ENCODE data around the gene PRUNE1.
A peak's percentile ranks its signal among the peaks of the same experiment; 100 is the strongest.

PRUNE1 gene

GRCh38 chr1:151039521-151039920 is 31.3 kb downstream of the PRUNE1 start:
- Histone ChIP-seq H3K4me3 (no peak overlapping the region), H3K27ac (no peak overlapping the region)
- no peak for DNase-seq (ENCODE audit: low spot score)
- TF ChIP-seq, protein P1, sequence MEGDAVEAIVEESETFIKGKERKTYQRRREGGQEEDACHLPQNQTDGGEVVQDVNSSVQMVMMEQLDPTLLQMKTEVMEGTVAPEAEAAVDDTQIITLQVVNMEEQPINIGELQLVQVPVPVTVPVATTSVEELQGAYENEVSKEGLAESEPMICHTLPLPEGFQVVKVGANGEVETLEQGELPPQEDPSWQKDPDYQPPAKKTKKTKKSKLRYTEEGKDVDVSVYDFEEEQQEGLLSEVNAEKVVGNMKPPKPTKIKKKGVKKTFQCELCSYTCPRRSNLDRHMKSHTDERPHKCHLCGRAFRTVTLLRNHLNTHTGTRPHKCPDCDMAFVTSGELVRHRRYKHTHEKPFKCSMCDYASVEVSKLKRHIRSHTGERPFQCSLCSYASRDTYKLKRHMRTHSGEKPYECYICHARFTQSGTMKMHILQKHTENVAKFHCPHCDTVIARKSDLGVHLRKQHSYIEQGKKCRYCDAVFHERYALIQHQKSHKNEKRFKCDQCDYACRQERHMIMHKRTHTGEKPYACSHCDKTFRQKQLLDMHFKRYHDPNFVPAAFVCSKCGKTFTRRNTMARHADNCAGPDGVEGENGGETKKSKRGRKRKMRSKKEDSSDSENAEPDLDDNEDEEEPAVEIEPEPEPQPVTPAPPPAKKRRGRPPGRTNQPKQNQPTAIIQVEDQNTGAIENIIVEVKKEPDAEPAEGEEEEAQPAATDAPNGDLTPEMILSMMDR (IDR thresholded peaks at IDR 0.05): no peak

DNA sequence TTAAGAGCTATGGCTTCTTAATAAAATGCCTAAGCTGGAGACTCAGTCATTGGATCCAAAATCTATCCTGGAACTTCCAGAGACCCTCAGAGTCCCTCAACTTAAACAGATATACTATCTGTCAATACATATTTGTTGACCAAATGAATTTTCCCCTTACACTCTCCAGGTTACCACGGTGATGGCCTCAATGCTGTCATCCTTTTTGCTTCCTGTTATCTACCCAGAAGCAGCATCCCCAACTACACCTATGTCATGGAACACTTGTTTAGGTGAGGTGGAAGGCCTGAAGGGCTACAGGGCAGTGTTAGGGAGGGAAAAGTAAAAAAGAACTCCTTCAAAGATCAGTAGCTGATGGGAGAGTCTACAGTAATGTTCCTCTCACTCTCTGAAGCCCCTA is 34.9 kb downstream of the PRUNE1 start:
- DNase-seq (ENCODE audit: low spot score): no peak
- H3K27ac ChIP-seq: no peak overlapping the region
- H3K4me3 ChIP-seq: no peak overlapping the region
- TF ChIP-seq, protein P1 (IDR thresholded peaks at IDR 0.05): no peak

- TF ChIP-seq, protein P1 (IDR thresholded peaks at IDR 0.05): no peak
- Histone ChIP-seq H3K27ac (peak within 1 kb of the TSS; percentile 93), H3K4me3 (peak within 1 kb of the TSS; percentile 84)
- DNase-seq (ENCODE audit: low spot score): peak; percentile 84
Observed at GRCh38 chr1:151047591-151047924, 39.3 kb downstream of the PRUNE1 start, which contains the start of gene C1orf56. Gene C1orf56 (plus strand): TSS chr1:151047751. CDS start chr1:151047848, 97 bp downstream.

DNA sequence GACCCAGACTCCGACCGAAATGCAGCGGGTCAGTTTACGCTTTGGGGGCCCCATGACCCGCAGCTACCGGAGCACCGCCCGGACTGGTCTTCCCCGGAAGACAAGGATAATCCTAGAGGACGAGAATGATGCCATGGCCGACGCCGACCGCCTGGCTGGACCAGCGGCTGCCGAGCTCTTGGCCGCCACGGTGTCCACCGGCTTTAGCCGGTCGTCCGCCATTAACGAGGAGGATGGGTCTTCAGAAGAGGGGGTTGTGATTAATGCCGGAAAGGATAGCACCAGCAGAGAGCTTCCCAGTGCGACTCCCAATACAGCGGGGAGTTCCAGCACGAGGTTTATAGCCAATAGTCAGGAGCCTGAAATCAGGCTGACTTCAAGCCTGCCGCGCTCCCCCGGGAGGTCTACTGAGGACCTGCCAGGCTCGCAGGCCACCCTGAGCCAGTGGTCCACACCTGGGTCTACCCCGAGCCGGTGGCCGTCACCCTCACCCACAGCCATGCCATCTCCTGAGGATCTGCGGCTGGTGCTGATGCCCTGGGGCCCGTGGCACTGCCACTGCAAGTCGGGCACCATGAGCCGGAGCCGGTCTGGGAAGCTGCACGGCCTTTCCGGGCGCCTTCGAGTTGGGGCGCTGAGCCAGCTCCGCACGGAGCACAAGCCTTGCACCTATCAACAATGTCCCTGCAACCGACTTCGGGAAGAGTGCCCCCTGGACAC is 39.8 kb downstream of the PRUNE1 start:
- DNase-seq (ENCODE audit: low spot score): peak; percentile 90
- Histone ChIP-seq H3K27ac (peak overlapping the region; percentile 93), H3K4me3 (peak overlapping the region; percentile 84)
- TF ChIP-seq, protein P1 (IDR thresholded peaks at IDR 0.05): no peak

DNA sequence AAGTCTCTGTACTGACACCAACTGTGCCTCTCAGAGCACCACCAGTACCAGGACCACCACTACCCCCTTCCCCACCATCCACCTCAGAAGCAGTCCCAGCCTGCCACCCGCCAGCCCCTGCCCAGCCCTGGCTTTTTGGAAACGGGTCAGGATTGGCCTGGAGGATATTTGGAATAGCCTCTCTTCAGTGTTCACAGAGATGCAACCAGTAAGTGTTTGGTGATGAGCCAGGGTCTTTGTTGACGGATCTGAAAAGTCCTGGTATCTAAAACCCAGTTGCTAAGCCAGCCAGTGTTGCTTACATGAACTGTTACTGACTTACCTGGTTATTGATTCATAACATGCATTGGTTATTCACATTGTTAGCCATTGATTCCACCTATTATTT is 40.4 kb downstream of the PRUNE1 start:
- Histone ChIP-seq H3K27ac (peak overlapping the region; percentile 93), H3K4me3 (peak overlapping the region; percentile 84)
- TF ChIP-seq, protein P1 (IDR thresholded peaks at IDR 0.05): no peak
- no peak for DNase-seq (ENCODE audit: low spot score)

DNA sequence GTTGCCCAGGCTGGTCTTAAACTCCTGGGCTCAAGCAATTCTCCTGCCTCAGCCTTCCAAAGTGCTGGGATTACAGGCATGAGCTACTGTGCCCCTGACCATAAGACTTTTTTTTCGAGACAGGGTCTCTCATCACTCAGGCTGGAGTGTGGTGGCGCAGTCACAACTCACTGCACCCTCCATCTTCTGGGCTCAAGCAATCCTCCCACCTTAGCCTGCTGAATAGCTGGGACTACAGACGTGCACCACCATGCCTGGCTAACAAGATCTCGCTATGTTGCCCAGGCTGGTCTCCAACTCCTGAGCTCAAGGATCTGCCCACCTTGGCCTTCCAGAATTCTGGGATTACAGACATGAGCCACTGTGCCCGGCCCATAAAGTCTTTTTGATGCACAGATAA is 41.2 kb downstream of the PRUNE1 start:
- TF ChIP-seq, protein P1 (IDR thresholded peaks at IDR 0.05): no peak
- peak overlapping the region in 1 of 2 donors; percentile 47 for H3K27ac ChIP-seq

DNA sequence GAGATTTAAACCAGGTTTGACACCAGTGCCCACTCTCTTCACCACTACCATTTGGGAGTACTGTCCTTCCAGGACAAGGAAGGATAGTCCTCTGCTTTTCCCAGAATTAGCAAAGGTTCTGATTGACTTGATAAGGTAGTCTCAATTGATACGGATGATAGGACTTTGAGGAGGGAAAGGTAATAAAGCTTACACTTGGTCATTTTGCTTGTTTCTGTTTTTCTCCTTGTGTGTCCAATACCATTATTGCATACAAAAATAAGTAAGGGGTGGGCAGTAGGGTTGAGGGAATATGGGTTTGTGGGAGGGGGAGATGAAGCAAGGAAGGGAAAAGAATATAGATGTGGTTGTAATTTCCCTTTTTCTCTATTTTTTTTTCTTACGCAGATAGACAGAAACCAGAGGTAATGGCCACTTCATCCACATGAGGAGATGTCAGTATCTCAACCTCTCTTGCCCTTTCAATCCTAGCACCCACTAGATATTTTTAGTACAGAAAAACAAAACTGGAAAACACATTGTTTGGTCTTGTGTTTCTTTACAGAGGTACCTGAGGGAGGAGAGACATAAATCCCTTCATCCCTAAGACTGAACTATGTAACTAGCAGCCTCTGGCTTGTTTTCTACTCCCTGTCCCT is 41.9 kb downstream of the PRUNE1 start:
- no peak for DNase-seq (ENCODE audit: low spot score)
- Histone ChIP-seq H3K27ac (no peak overlapping the region), H3K4me3 (no peak overlapping the region)
- TF ChIP-seq, protein P1 (IDR thresholded peaks at IDR 0.05): no peak

More for the DNA sequence above, 41.2 kb downstream of the PRUNE1 start:
- DNase-seq (ENCODE audit: low spot score): no peak
- peak overlapping the region; percentile 22 for H3K4me3 ChIP-seq

All from coronary artery (tissue), 2 donors.